AG04450 (cell line): ENCODE measurements around the gene UNKL. TPM values are rescaled to one million over a fixed set of nuclear protein-coding genes. Genes with fewer than 3 reads are reported as not detected.

ENCODE experiments used
- CTCF ChIA-PET: fragments of 300-600, 350-600 bp; formaldehyde crosslinking; extraction: SDS; loops from one replicate; lab custom pipeline; 2022; ENCODE audit warnings: antibody characterized with exemption, inconsistent platforms; lab: Charles Lee
- POLR2A ChIA-PET: fragments of 350-600 bp; formaldehyde crosslinking; extraction: SDS; loops from one replicate; lab custom pipeline; 2021; ENCODE audit warnings: antibody characterized with exemption, inconsistent platforms; lab: Yijun Ruan, JAX
- DNase-seq: peaks from one replicate; pipeline ENCODE4 v3.0.0-alpha.2; 2011; ENCODE audit warnings: low read depth, low spot score
- H3K27ac ChIP-seq: one replicate; pipeline ENCODE4 v1.5.1; 2012; ENCODE audit warnings: low read depth, low read length, control low read depth
- H3K27me3 ChIP-seq: one replicate; pipeline ENCODE4 v1.6.0; 2012; ENCODE audit warnings: low read length; ENCODE audit not compliant: control insufficient read depth, insufficient read depth
- H3K4me3 ChIP-seq: 2 replicates; pipeline ENCODE4 v1.5.1; 2011; ENCODE audit warnings: mild to moderate bottlenecking, low read depth, low read length, control low read depth
- H3K9me3 ChIP-seq: 2 replicates; pipeline ENCODE4 v1.5.1; 2012; ENCODE audit warnings: low read length; ENCODE audit not compliant: control insufficient read depth, insufficient read depth
- polyA plus RNA-seq: library from polyadenylated mRNA; depleted of rRNA; stranded (reverse); fragments of >200 nt; gene quantifications from 2 replicates; pipeline ENCODE4 v1.2.3, GENCODE V29; 2011
- TF ChIP-seq, protein P1 (sequence below): IDR thresholded peaks from 2 replicates; pipeline ENCODE4 v1.5.1; 2011; ENCODE audit warnings: low read depth, low read length, control low read depth, inconsistent platforms

Gene UNKL
- polyA plus RNA-seq, 1 experiment = 7.6 TPM

DNA sequence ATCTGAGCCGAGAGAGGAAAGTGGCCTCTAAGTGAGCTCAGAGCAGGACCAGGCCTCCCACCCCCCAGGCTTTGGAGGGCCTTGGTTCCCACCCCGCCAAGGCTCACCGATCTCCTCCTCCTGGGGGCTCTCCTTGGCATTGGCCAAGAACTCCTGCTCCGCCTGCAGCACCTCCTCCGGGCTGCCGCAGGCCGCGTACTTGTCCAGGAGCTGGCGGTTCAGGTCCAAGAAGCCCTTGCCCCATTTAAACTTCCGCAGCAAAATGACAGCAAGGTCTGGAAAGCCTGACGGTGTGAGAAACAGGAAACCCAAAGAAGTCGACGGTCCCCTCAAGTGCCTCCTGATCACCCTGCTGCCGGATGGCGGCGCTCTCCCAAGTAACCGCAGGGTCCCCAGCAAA is 64.6 kb downstream of the UNKL start:
- CTCF ChIA-PET = no interaction called here
- no peak overlapping the region for H3K27ac ChIP-seq
- no peak for DNase-seq
- peaks cover 3% of the 10 kb centered on the region; the same call in 1 of the 2 replicates for H3K9me3 ChIP-seq
- H3K27me3 ChIP-seq = no peaks in the 10 kb centered on the region
- POLR2A ChIA-PET = no interaction called here
- no peak overlapping the region for H3K4me3 ChIP-seq
- TF ChIP-seq, protein P1, sequence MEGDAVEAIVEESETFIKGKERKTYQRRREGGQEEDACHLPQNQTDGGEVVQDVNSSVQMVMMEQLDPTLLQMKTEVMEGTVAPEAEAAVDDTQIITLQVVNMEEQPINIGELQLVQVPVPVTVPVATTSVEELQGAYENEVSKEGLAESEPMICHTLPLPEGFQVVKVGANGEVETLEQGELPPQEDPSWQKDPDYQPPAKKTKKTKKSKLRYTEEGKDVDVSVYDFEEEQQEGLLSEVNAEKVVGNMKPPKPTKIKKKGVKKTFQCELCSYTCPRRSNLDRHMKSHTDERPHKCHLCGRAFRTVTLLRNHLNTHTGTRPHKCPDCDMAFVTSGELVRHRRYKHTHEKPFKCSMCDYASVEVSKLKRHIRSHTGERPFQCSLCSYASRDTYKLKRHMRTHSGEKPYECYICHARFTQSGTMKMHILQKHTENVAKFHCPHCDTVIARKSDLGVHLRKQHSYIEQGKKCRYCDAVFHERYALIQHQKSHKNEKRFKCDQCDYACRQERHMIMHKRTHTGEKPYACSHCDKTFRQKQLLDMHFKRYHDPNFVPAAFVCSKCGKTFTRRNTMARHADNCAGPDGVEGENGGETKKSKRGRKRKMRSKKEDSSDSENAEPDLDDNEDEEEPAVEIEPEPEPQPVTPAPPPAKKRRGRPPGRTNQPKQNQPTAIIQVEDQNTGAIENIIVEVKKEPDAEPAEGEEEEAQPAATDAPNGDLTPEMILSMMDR = no peak

DNA sequence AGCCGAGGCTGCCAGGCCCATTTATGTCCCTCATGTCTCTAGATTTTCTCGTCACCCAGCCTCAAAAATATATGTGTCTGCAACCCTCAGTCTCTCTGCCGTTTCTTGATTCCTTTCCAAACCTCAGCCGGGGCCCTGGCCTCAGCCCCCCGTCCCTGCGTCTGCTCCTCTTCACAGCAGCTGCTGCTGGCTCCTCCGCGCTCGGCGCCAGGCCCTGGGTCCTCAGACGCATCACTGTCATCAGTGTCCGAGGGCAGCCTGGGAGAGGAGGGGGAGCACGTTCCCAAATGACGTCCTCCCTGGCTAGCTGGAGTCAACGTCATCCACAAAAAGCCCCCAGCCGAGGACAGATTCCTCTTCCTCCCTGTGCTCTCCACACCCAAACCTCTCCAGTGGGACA is 65.2 kb downstream of the UNKL start:
- TF ChIP-seq, protein P1 = no peak
- no peak for DNase-seq
- CTCF ChIA-PET = no interaction called here
- no peak overlapping the region for H3K4me3 ChIP-seq
- no peaks in the 10 kb centered on the region for H3K27me3 ChIP-seq
- POLR2A ChIA-PET = no interaction called here
- no peak overlapping the region for H3K27ac ChIP-seq
- H3K9me3 ChIP-seq = peaks cover 3% of the 10 kb centered on the region; the same call in 1 of the 2 replicates

DNA sequence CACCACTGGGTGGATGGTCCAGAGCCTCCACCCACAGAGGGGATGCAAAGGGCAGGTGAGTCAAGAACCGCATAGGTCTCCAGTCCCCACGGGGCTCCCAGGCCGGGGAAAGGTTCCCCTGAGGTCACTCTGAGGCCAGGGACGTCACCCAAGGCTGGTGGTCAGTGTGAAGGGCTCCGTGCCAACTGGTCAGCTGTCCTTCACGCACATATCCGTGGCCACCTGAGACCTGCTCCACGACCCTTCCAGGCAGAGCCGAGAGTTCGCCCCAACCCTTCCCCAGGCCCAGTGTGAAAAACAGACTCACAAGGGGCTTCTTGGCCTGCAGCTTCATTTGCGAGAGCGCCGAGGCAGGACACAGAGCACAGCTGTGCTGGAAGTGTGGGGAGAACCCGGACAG is 65.6 kb downstream of the UNKL start:
- H3K27ac ChIP-seq = no peak overlapping the region
- TF ChIP-seq, protein P1 = no peak
- ChIA-PET CTCF (no interaction called here), POLR2A (no interaction called here)
- DNase-seq = no peak
- no peak overlapping the region for H3K4me3 ChIP-seq
- no peaks in the 10 kb centered on the region for H3K27me3 ChIP-seq
- H3K9me3 ChIP-seq = peaks cover 3% of the 10 kb centered on the region; the same call in 1 of the 2 replicates

DNA sequence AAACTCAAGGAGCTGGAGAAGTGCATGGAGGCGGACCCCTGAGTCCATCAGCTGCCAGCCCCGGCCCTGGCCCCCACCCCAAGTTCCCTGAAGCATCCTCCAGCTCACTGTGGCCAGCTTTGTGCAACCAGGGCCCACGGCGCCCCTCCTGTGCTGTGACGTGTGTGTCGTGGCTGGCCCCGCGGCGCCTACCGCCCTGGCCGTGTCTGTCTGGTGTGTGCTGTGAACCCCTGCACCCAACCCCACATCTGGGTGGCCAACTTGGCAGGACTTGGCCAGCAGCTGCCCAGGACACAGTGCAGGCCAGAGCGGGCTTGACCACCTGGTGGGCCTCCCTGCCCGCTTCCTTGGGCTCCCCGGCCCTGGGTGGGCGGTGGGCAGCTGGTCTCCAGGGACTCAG is 66.1 kb downstream of the UNKL start:
- no peak overlapping the region for H3K27ac ChIP-seq
- no peak overlapping the region for H3K4me3 ChIP-seq
- ChIA-PET CTCF (no interaction called here), POLR2A (no interaction called here)
- H3K27me3 ChIP-seq = no peaks in the 10 kb centered on the region
- TF ChIP-seq, protein P1 = no peak
- H3K9me3 ChIP-seq = peaks cover 3% of the 10 kb centered on the region; the same call in 1 of the 2 replicates
- no peak for DNase-seq

DNA sequence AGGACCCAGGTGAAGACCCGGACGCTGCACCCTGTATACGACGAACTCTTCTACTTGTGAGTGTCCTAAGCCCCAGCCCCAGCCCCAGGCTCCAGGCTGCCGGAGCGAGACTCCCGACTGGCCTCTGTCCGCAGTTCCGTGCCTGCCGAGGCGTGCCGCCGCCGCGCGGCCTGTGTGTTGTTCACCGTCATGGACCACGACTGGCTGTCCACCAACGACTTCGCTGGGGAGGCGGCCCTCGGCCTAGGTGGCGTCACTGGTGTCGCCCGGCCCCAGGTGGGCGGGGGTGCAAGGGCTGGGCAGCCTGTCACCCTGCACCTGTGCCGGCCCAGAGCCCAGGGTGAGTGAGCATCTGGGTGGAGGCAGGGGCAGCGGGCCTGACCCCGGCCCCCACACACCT is 66.5 kb downstream of the UNKL start:
- TF ChIP-seq, protein P1 = no peak
- H3K27ac ChIP-seq = no peak overlapping the region
- DNase-seq = no peak
- CTCF ChIA-PET = no interaction called here
- no peak overlapping the region for H3K4me3 ChIP-seq
- peaks cover 3% of the 10 kb centered on the region; the same call in 1 of the 2 replicates for H3K9me3 ChIP-seq
- POLR2A ChIA-PET = no interaction called here
- no peaks in the 10 kb centered on the region for H3K27me3 ChIP-seq
